Prostate gland (tissue), 2 donors: ENCODE data around the gene MEGF8. TPM values are rescaled to one million over a fixed set of nuclear protein-coding genes. Genes with fewer than 3 reads are reported as not detected.

Experiments used
- DNase-seq: peaks from one replicate; pipeline ENCODE4 v3.0.0-alpha.2; 2019; ENCODE audit warnings: low spot score
- H3K27ac ChIP-seq, 2 donors: fragments of 200-600 bp; sonication (generic); 2 replicates each; pipeline ENCODE4 v1.5.1; 2017 to 2019
- H3K27me3 ChIP-seq: fragments of 200-600 bp; sonication (generic); replicated peaks from 2 replicates; pipeline ENCODE4 v1.5.1; 2019; ENCODE audit not compliant: insufficient read depth
- H3K36me3 ChIP-seq, 2 donors: fragments of 200-600 bp; sonication (generic); 1 replicate in 1 of 2; 2 replicates in 1 of 2; pipeline versions ENCODE4 v1.5.1 to v1.8.1; 2017 to 2019
- H3K4me1 ChIP-seq: fragments of 200-600 bp; sonication (generic); replicated peaks from 2 replicates; pipeline ENCODE4 v1.5.1; 2019
- H3K4me3 ChIP-seq, 2 donors: fragments of 200-600 bp; sonication (generic); 2 replicates each; pipeline ENCODE4 v1.5.1; 2017 to 2019
- H3K9me3 ChIP-seq: fragments of 200-600 bp; sonication (generic); 2 replicates; pipeline ENCODE4 v1.5.1; 2017
- POLR2A ChIP-seq: fragments of 450-650 bp; IDR thresholded peaks from one replicate; pipeline ENCODE4 v1.6.1; 2016; ENCODE audit warnings: antibody characterized with exemption, mild to moderate bottlenecking
- POLR2AphosphoS5 ChIP-seq: sonication (generic); formaldehyde crosslinking; IDR thresholded peaks from one replicate; pipeline ENCODE4 v1.6.1; 2017; ENCODE audit warnings: antibody characterized with exemption
- WGBS: methylation state at CpG from one replicate; pipeline ENCODE4 v1.1.5; 2018; 5-methylcytosine and 5-hydroxymethylcytosine counted together
- intact Hi-C: fragments of 100-400 bp; cut with DNase I; formaldehyde crosslinking; loops from one replicate; pipeline ENCODE4 v1.14.2; 2022
- total RNA-seq, 2 donors: library from RNA; depleted of rRNA; stranded (reverse); fragments of >200 nt; gene quantifications; one replicate each; pipeline ENCODE4 v1.1.0, GENCODE V29; 2016
- TF ChIP-seq, protein P1 (sequence below), 4 experiments: fragments of 200-600 bp in 2 of 4; fragments of 450-650 bp in 2 of 4; sonication (generic) in 2 of 4; IDR thresholded peaks; 1 replicate in 3 of 4; 2 replicates in 1 of 4; pipeline ENCODE4 v1.5.1; 2016 to 2019; ENCODE audit warnings: antibody characterized with exemption in 4 of 4, mild to moderate bottlenecking in 2 of 4, moderate library complexity in 2 of 4

Gene MEGF8
- total RNA-seq, 2 donors from 2014 or later = 22.8 to 30.7 TPM

DNA sequence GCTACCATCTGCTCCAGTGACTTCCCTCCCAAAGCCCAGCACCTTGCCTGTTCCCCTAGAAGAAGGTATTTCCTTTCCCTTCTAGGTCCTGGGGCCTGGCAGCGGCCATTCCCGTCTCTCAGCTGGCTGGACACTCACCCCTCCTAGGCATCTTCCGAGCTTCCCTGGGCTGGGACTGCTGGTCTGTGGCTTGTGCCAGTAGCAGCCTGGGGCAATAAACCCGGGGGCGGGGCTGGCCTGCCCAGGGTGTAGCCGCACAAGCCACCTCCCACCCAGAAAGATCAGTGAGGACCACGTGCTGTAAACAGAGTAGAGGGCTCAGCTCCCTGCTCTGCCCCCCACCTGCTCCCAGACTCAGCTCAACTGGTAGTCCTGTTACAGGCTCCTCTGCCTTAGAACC is 86.8 kb downstream of the MEGF8 start:
- no peaks in the 10 kb centered on the region for H3K9me3 ChIP-seq
- no peaks in the 10 kb centered on the region for H3K4me1 ChIP-seq
- no peak overlapping the region for H3K4me3 ChIP-seq
- intact Hi-C loops = no loop called here
- H3K36me3 ChIP-seq = no peaks in the 10 kb centered on the region
- WGBS = 47% methylated on average over 7 of the region's 7 CpGs
- no peak overlapping the region for H3K27ac ChIP-seq
- no peaks in the 10 kb centered on the region for H3K27me3 ChIP-seq
- DNase-seq = no peak
- no peak for TF ChIP-seq POLR2A
- no peak for TF ChIP-seq POLR2AphosphoS5
- TF ChIP-seq, protein P1, sequence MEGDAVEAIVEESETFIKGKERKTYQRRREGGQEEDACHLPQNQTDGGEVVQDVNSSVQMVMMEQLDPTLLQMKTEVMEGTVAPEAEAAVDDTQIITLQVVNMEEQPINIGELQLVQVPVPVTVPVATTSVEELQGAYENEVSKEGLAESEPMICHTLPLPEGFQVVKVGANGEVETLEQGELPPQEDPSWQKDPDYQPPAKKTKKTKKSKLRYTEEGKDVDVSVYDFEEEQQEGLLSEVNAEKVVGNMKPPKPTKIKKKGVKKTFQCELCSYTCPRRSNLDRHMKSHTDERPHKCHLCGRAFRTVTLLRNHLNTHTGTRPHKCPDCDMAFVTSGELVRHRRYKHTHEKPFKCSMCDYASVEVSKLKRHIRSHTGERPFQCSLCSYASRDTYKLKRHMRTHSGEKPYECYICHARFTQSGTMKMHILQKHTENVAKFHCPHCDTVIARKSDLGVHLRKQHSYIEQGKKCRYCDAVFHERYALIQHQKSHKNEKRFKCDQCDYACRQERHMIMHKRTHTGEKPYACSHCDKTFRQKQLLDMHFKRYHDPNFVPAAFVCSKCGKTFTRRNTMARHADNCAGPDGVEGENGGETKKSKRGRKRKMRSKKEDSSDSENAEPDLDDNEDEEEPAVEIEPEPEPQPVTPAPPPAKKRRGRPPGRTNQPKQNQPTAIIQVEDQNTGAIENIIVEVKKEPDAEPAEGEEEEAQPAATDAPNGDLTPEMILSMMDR (IDR thresholded peaks at IDR 0.05) = no peak

DNA sequence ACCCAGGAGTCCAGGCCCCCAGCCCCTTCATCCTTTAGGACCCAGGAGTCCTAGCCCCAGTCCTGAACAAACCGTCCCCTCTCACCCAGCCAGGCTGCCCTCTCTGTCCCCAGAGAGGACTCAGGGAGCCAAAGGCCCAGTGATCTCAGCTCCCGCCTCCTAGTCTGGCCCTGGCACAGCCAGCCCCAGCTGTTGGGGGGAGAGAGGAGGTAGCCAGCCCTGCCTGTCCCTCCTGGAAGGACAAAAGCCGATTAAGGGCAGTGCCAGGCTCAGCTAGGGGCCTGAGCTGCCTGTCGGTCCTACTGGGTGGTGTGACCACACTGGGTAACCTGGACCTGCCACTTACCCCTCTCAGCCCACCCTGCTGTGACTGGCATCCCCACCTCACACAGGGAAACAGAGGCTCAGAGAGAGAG is 87.2 kb downstream of the MEGF8 start:
- H3K27ac ChIP-seq = no peak overlapping the region

DNA sequence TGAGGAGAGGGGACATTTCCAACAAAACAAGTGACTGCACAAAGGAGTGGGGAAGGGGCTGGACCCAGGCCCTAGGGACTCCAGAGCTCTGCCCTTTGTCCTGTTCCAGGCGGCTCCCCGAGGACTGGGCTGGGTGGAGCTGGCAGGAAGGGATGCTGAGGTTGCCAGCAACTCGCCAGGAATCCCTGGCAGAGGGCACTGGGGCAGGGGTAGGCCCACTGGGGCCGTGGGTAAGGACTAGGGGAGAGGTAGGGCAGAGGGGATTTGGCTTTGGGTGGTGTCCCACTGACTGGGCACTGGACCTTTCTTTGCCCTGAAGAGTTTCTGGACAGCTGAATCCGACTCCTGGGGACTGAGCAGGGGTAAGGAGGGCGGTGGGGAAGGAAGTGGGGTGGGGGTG is 93.9 kb downstream of the MEGF8 start:
- Histone ChIP-seq H3K4me3 (no peak overlapping the region), H3K27me3 (no peaks in the 10 kb centered on the region), H3K36me3 (no peaks in the 10 kb centered on the region), H3K27ac (no peak overlapping the region), H3K4me1 (no peaks in the 10 kb centered on the region), H3K9me3 (no peaks in the 10 kb centered on the region)
- intact Hi-C loops = no loop called here
- WGBS = 72% methylated on average over 6 of the region's 6 CpGs
- TF ChIP-seq POLR2AphosphoS5 (no peak), POLR2A (no peak)
- TF ChIP-seq, protein P1 (IDR thresholded peaks at IDR 0.05) = no peak
- no peak for DNase-seq

More for the DNA sequence above, 87.2 kb downstream of the MEGF8 start:
- no peaks in the 10 kb centered on the region for H3K27me3 ChIP-seq
- intact Hi-C loops = no loop called here
- H3K4me1 ChIP-seq = no peaks in the 10 kb centered on the region
- no peak for TF ChIP-seq POLR2A
- TF ChIP-seq, protein P1 (IDR thresholded peaks at IDR 0.05) = no peak
- no peak for TF ChIP-seq POLR2AphosphoS5
- WGBS = 50% methylated on average over 4 of the region's 4 CpGs
- no peaks in the 10 kb centered on the region for H3K9me3 ChIP-seq
- H3K4me3 ChIP-seq = no peak overlapping the region
- no peak for DNase-seq
- H3K36me3 ChIP-seq = no peaks in the 10 kb centered on the region

DNA sequence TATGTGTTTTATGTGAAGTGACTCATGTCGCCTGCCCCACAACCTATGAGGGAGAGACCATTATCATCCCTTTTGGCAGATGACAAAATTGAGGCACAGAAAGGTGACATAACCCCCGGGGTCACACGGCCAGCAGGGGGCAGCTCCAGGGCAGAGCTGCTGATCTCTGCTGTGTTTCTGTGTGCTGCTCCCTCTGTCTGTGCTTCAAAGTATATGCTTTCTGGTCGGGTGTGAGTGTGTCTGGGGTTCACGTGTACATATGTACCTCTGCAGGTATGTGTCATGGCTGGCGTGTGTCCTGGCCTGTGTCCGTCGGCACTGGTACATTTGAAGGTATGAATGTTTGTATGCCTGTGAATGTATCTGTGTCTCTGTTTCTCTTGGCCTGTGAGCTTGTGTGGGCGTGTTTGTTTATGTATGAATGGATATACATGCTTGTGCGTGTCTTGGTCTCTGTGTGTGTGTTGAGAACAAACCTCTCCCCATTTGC is 94.7 kb downstream of the MEGF8 start:
- H3K27me3 ChIP-seq = no peaks in the 10 kb centered on the region
- no peak for TF ChIP-seq POLR2AphosphoS5
- TF ChIP-seq, protein P1 (IDR thresholded peaks at IDR 0.05) = peak in 3 of 4 experiments; percentile 21 to 69 (median 45)
- H3K27ac ChIP-seq = no peak overlapping the region
- no peak for DNase-seq
- no peaks in the 10 kb centered on the region for H3K4me1 ChIP-seq
- intact Hi-C loops = no loop called here
- H3K36me3 ChIP-seq = no peaks in the 10 kb centered on the region
- H3K9me3 ChIP-seq = no peaks in the 10 kb centered on the region
- 34% methylated on average over 10 of the region's 10 CpGs for WGBS
- H3K4me3 ChIP-seq = no peak overlapping the region

DNA sequence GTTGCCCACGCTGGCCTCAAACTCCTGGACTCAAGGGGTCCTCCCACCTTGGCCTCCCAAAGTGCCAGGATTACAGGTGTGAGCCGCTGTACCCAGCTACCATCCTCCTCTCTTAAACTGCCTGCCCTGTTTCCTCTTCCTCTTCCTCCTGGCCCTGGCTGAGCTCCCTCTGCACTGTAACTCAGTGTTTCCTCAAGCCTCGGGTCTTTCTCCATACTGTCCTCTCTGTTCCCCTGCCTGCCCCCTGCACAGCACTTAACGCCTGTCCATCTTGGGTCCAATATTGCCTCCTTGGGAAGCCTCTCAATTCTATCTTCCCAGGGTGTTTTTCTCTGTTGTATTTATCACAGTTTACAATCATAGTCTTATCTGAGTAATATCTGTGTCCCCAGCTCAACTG is 95.7 kb downstream of the MEGF8 start:
- Histone ChIP-seq H3K27ac (no peak overlapping the region), H3K4me1 (no peaks in the 10 kb centered on the region), H3K27me3 (no peaks in the 10 kb centered on the region), H3K9me3 (no peaks in the 10 kb centered on the region), H3K4me3 (no peak overlapping the region), H3K36me3 (no peaks in the 10 kb centered on the region)
- 82% methylated on average over 4 of the region's 4 CpGs for WGBS
- DNase-seq = no peak
- TF ChIP-seq POLR2A = no peak
- TF ChIP-seq POLR2AphosphoS5 = no peak
- TF ChIP-seq, protein P1 (IDR thresholded peaks at IDR 0.05) = no peak
- intact Hi-C loops = no loop called here
